Effector memory CD8-positive, alpha-beta T cell (primary cell): ENCODE measurements around the gene TMUB1.

Experiments
- ATAC-seq: fragments of 150-1000 bp; cut with Tn5 transposase; replicated peaks from 2 replicates; pipeline ENCODE4 v1.10.0; 2021; ENCODE audit warnings: mild to moderate bottlenecking, moderate library complexity
- DNase-seq, 3 experiments: peaks; one replicate each; pipeline ENCODE4 v3.0.0; 2021
- H3K27ac Mint-ChIP-seq, 2 donors: one replicate each; pipeline ENCODE4 v1.8.0; 2022; ENCODE audit warnings: mild to moderate bottlenecking in 2 of 2, mixed read lengths in 2 of 2, moderate library complexity in 2 of 2
- H3K27me3 Mint-ChIP-seq, 2 donors: one replicate each; pipeline ENCODE4 v1.8.0; 2022; ENCODE audit warnings: mixed read lengths in 2 of 2
- H3K36me3 Mint-ChIP-seq: one replicate; pipeline ENCODE4 v1.8.0; 2022; ENCODE audit warnings: mild to moderate bottlenecking, moderate library complexity, mixed read lengths; ENCODE audit not compliant: insufficient read depth
- H3K4me1 Mint-ChIP-seq, 2 donors: one replicate each; pipeline ENCODE4 v1.8.0; 2022; ENCODE audit warnings: low read depth in 2 of 2, mixed read lengths in 2 of 2
- H3K4me3 Mint-ChIP-seq, 2 donors: one replicate each; pipeline ENCODE4 v1.8.0; 2022; ENCODE audit warnings: mild to moderate bottlenecking in 2 of 2, mixed read lengths in 2 of 2, moderate library complexity in 2 of 2
- H3K9me3 Mint-ChIP-seq, 2 donors: one replicate each; pipeline ENCODE4 v1.8.0; 2022; ENCODE audit warnings: mixed read lengths in 2 of 2

Gene TMUB1

GRCh38 chr7:151116603-151117440 is 33.5 kb upstream of the TMUB1 start:
- no peaks in the 10 kb centered on the region for H3K9me3 Mint-ChIP-seq
- no peak for DNase-seq
- ATAC-seq, result no peak
- H3K4me1 Mint-ChIP-seq, result peaks cover 5 to 17% of the 10 kb centered on the region in 2 donors
- H3K4me3 Mint-ChIP-seq, result peak overlapping the region; percentile 66 to 70
- H3K27ac Mint-ChIP-seq, result peak overlapping the region; percentile 80 to 91
- peaks cover 18% of the 10 kb centered on the region for H3K36me3 Mint-ChIP-seq
- no peaks in the 10 kb centered on the region for H3K27me3 Mint-ChIP-seq

- peak; percentile 16 for ATAC-seq
- no peak for DNase-seq
- Mint-ChIP-seq H3K27ac (peak overlapping the region in 1 of 2 donors; percentile 91), H3K9me3 (no peaks in the 10 kb centered on the region), H3K4me1 (peaks cover 5 to 19% of the 10 kb centered on the region in 2 donors), H3K36me3 (peaks cover 16% of the 10 kb centered on the region), H3K4me3 (peak overlapping the region; percentile 35 to 76), H3K27me3 (no peaks in the 10 kb centered on the region)
These were observed 32.6 kb upstream of the TMUB1 start for GRCh38 chr7:151115836-151116418.

GRCh38 chr7:151115121-151115835 is 32.0 kb upstream of the TMUB1 start:
- peaks cover 15% of the 10 kb centered on the region for H3K36me3 Mint-ChIP-seq
- no peaks in the 10 kb centered on the region for H3K27me3 Mint-ChIP-seq
- peak overlapping the region in 1 of 2 donors; percentile 91 for H3K27ac Mint-ChIP-seq
- DNase-seq (peak in 1 of 3 experiments; percentile 37), ATAC-seq (peak; percentile 54)
- peaks cover 11 to 19% of the 10 kb centered on the region in 2 donors for H3K4me1 Mint-ChIP-seq
- peak overlapping the region; percentile 35 to 76 for H3K4me3 Mint-ChIP-seq
- no peaks in the 10 kb centered on the region for H3K9me3 Mint-ChIP-seq

- Mint-ChIP-seq H3K9me3 (no peaks in the 10 kb centered on the region), H3K4me3 (peak overlapping the region in 1 of 2 donors; percentile 53), H3K4me1 (peaks cover 13 to 18% of the 10 kb centered on the region in 2 donors), H3K27ac (no peak overlapping the region), H3K36me3 (peaks cover 15% of the 10 kb centered on the region), H3K27me3 (no peaks in the 10 kb centered on the region)
- ATAC-seq, result peak; percentile 2
- no peak for DNase-seq
These were observed 31.1 kb upstream of the TMUB1 start for GRCh38 chr7:151114151-151115090.

- ATAC-seq (no peak), DNase-seq (no peak)
- Mint-ChIP-seq H3K4me3 (peak overlapping the region in 1 of 2 donors; percentile 53), H3K27me3 (no peaks in the 10 kb centered on the region), H3K36me3 (peaks cover 10% of the 10 kb centered on the region), H3K9me3 (no peaks in the 10 kb centered on the region), H3K27ac (no peak overlapping the region), H3K4me1 (peaks cover 13% of the 10 kb centered on the region in 2 donors)
These were observed 30.3 kb upstream of the TMUB1 start for GRCh38 chr7:151113344-151114150.

- ATAC-seq (peak; percentile 74), DNase-seq (peak; percentile 75 to 76 (median 75))
- no peaks in the 10 kb centered on the region for H3K9me3 Mint-ChIP-seq
- no peaks in the 10 kb centered on the region for H3K27me3 Mint-ChIP-seq
- no peak overlapping the region for H3K4me3 Mint-ChIP-seq
- peaks cover 6 to 13% of the 10 kb centered on the region in 2 donors for H3K4me1 Mint-ChIP-seq
- peaks cover 14% of the 10 kb centered on the region for H3K36me3 Mint-ChIP-seq
- no peak overlapping the region for H3K27ac Mint-ChIP-seq
These were observed 27.8 kb upstream of the TMUB1 start for GRCh38 chr7:151110941-151111645.

GRCh38 chr7:151110236-151110940 is 27.1 kb upstream of the TMUB1 start:
- H3K4me1 Mint-ChIP-seq, result peaks cover 2 to 8% of the 10 kb centered on the region in 2 donors
- DNase-seq (no peak), ATAC-seq (no peak)
- peaks cover 13% of the 10 kb centered on the region for H3K36me3 Mint-ChIP-seq
- H3K4me3 Mint-ChIP-seq, result no peak overlapping the region
- no peaks in the 10 kb centered on the region for H3K27me3 Mint-ChIP-seq
- no peak overlapping the region for H3K27ac Mint-ChIP-seq
- H3K9me3 Mint-ChIP-seq, result no peaks in the 10 kb centered on the region

- no peak overlapping the region for H3K27ac Mint-ChIP-seq
- H3K4me3 Mint-ChIP-seq, result no peak overlapping the region
- H3K27me3 Mint-ChIP-seq, result no peaks in the 10 kb centered on the region
- DNase-seq, result no peak
- no peak for ATAC-seq
- H3K9me3 Mint-ChIP-seq, result no peaks in the 10 kb centered on the region
- peaks cover 2 to 8% of the 10 kb centered on the region in 2 donors for H3K4me1 Mint-ChIP-seq
- peaks cover 13% of the 10 kb centered on the region for H3K36me3 Mint-ChIP-seq
These were observed 26.1 kb upstream of the TMUB1 start for GRCh38 chr7:151109094-151110048.

GRCh38 chr7:151107882-151108281 is 24.6 kb upstream of the TMUB1 start:
- no peaks in the 10 kb centered on the region for H3K27me3 Mint-ChIP-seq
- H3K27ac Mint-ChIP-seq, result no peak overlapping the region
- DNase-seq (no peak), ATAC-seq (no peak)
- H3K9me3 Mint-ChIP-seq, result no peaks in the 10 kb centered on the region
- no peak overlapping the region for H3K4me3 Mint-ChIP-seq
- peaks cover 2 to 8% of the 10 kb centered on the region in 2 donors for H3K4me1 Mint-ChIP-seq
- H3K36me3 Mint-ChIP-seq, result peaks cover 13% of the 10 kb centered on the region

- Mint-ChIP-seq H3K36me3 (peaks cover 13% of the 10 kb centered on the region), H3K4me3 (no peak overlapping the region), H3K27ac (no peak overlapping the region), H3K9me3 (no peaks in the 10 kb centered on the region), H3K27me3 (no peaks in the 10 kb centered on the region), H3K4me1 (peaks cover 0 to 3% of the 10 kb centered on the region in 2 donors)
- ATAC-seq (no peak), DNase-seq (no peak)
These were observed 21.3 kb upstream of the TMUB1 start for GRCh38 chr7:151104411-151105235.
